T follicular helper cell (primary cell): ENCODE measurements around the gene GRHL3.

Experiments
- DNase-seq: peaks from one replicate; pipeline ENCODE4 v3.0.0-alpha.2; 2020; ENCODE audit warnings: low read depth

The GRHL3 gene

GRCh38 chr1:24293392-24294227, 25.5 kb upstream of the GRHL3 start:
- no peak for DNase-seq

GRCh38 chr1:24294228-24294672, 24.9 kb upstream of the GRHL3 start:
- no peak for DNase-seq

GRCh38 chr1:24294716-24295371, 24.3 kb upstream of the GRHL3 start:
- DNase-seq = no peak

- DNase-seq = no peak
Measured at GRCh38 chr1:24295535-24295934, 23.6 kb upstream of the GRHL3 start.

- no peak for DNase-seq
Measured at GRCh38 chr1:24297187-24297851, 21.8 kb upstream of the GRHL3 start.

GRCh38 chr1:24297852-24298232, 21.3 kb upstream of the GRHL3 start:
- DNase-seq = no peak

GRCh38 chr1:24298606-24299005, 20.6 kb upstream of the GRHL3 start:
- DNase-seq = no peak

- no peak for DNase-seq
Measured at GRCh38 chr1:24299901-24300300, 19.3 kb upstream of the GRHL3 start.

GRCh38 chr1:24300971-24301784, 18.0 kb upstream of the GRHL3 start:
- DNase-seq = no peak

- no peak for DNase-seq
Measured at GRCh38 chr1:24301785-24302175, 17.4 kb upstream of the GRHL3 start.

- no peak for DNase-seq
Measured at GRCh38 chr1:24302209-24302611, 16.9 kb upstream of the GRHL3 start.

GRCh38 chr1:24303600-24303999, 15.6 kb upstream of the GRHL3 start:
- no peak for DNase-seq

- no peak for DNase-seq
Measured at GRCh38 chr1:24304763-24305162, 14.4 kb upstream of the GRHL3 start.

GRCh38 chr1:24308365-24309015, 10.7 kb upstream of the GRHL3 start:
- no peak for DNase-seq

- no peak for DNase-seq
Measured at GRCh38 chr1:24309762-24310485, 9.2 kb upstream of the GRHL3 start.

- DNase-seq = no peak
Measured at GRCh38 chr1:24311234-24311633, 7.9 kb upstream of the GRHL3 start.

GRCh38 chr1:24311741-24312140, 7.4 kb upstream of the GRHL3 start:
- no peak for DNase-seq

GRCh38 chr1:24315391-24315790, 3.8 kb upstream of the GRHL3 start:
- DNase-seq = no peak

- DNase-seq = no peak
Measured at GRCh38 chr1:24316645-24317044, 2.5 kb upstream of the GRHL3 start.

GRCh38 chr1:24317081-24317480, 2.1 kb upstream of the GRHL3 start:
- DNase-seq = no peak
